HL-60 (cell line): ENCODE data around the gene ZNG1F.
"Not testable (repeated sequence)": the region's sequence is repeated elsewhere in the genome, so short reads cannot be mapped to it uniquely, and the experiment has no call there.

Source experiments
- CTCF ChIP-seq: IDR thresholded peaks from one replicate; pipeline ENCODE4 v1.5.1; 2011; ENCODE audit warnings: low read length, control low read depth, inconsistent platforms; ENCODE audit not compliant: insufficient read depth
- REST ChIP-seq: IDR thresholded peaks from 2 replicates; pipeline ENCODE4 v1.6.1; 2012; ENCODE audit warnings: low read depth; ENCODE audit not compliant: insufficient replicate concordance

- TF ChIP-seq REST, CTCF: not testable (repeated sequence)
These were observed 98.7 kb downstream of the ZNG1F start for GRCh38 chr9:41090386-41090785.
